ENCODE measurements around the gene KLHL29. TPM values are rescaled to one million over a fixed set of nuclear protein-coding genes. Genes with fewer than 3 reads are reported as not detected.

Gene KLHL29
- total and polyA plus RNA-seq, 2 donors (not counting 1 experiment from before 2014, with no cell fraction given), result 1.3 to 3.4 TPM

DNA sequence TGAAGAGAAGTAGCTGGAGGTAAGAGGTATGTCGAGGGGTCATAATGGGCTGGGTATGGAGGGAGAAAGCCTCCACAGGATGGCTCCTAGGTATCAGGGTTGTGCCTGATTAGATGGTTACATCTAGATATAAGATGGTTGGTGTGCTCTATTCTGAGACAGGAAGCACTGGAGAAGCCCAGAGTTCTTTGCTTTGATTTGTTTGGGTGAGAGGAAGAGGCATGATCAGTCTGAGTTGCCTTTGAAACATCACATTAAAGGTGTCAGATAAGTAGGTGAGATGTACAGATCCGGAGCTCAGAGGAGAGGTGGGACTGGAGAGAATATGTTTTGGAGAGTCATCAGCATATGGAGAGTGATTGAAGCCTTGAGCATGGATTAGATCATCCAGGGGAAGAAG, 74.1 kb downstream of the KLHL29 start:
- TF ChIP-seq, protein P1, sequence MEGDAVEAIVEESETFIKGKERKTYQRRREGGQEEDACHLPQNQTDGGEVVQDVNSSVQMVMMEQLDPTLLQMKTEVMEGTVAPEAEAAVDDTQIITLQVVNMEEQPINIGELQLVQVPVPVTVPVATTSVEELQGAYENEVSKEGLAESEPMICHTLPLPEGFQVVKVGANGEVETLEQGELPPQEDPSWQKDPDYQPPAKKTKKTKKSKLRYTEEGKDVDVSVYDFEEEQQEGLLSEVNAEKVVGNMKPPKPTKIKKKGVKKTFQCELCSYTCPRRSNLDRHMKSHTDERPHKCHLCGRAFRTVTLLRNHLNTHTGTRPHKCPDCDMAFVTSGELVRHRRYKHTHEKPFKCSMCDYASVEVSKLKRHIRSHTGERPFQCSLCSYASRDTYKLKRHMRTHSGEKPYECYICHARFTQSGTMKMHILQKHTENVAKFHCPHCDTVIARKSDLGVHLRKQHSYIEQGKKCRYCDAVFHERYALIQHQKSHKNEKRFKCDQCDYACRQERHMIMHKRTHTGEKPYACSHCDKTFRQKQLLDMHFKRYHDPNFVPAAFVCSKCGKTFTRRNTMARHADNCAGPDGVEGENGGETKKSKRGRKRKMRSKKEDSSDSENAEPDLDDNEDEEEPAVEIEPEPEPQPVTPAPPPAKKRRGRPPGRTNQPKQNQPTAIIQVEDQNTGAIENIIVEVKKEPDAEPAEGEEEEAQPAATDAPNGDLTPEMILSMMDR (IDR thresholded peaks at IDR 0.05), result no peak
- TF ChIP-seq EZH2 (IDR thresholded peaks at IDR 0.05; ENCODE audit: borderline replicate concordance, insufficient read depth, low read depth, low read length, poor library complexity, severe bottlenecking), result no peak
- H3K27ac ChIP-seq (ENCODE audit: low read length in 2 of 2), result no peak overlapping the region
- H4K20me1 ChIP-seq (ENCODE audit: control insufficient read depth, insufficient read depth, low read length, poor library complexity, severe bottlenecking), result no peaks in the 10 kb centered on the region
- peaks cover 0 to 4% of the 10 kb centered on the region in 2 donors for H3K4me1 ChIP-seq (ENCODE audit: control insufficient read depth in 2 of 2, insufficient read depth in 2 of 2, low read length in 2 of 2)
- H3K9ac ChIP-seq (ENCODE audit: low read length), result no peak overlapping the region
- H3K36me3 ChIP-seq (replicated peaks in 1 of 2; ENCODE audit: control extremely low read depth in 1 of 2, control insufficient read depth in 1 of 2, extremely low read depth in 1 of 2, insufficient read depth in 2 of 2, low read length in 1 of 2), result no peaks in the 10 kb centered on the region
- Mint-ChIP-seq H3K9me3 (ENCODE audit: insufficient read depth) (no peaks in the 10 kb centered on the region), H3K27me3 (peaks cover 4% of the 10 kb centered on the region), H3K27ac (no peak overlapping the region), H3K4me1 (peaks cover 3% of the 10 kb centered on the region), H3K4me3 (no peak overlapping the region)
- no peak for DNase-seq
- no peak for ATAC-seq (ENCODE audit: low read depth)
- ChIA-PET CTCF (interaction anchor here (0.8 kb wide), 1 partner anchor 9 kb away, joined by 3 read pairs; no protein-coding TSS in a partner anchor), POLR2A (no interaction called here)
- H3K4me3 ChIP-seq (ENCODE audit: control extremely low read depth in 1 of 5, extremely low read depth in 1 of 5, insufficient read depth in 1 of 5, low read depth in 2 of 5, low read length in 4 of 5), result no peak overlapping the region
- no peaks in the 10 kb centered on the region for H3K9me3 ChIP-seq (ENCODE audit: control extremely low read depth in 1 of 3, control insufficient read depth in 2 of 3, insufficient read depth in 1 of 3, low read length in 2 of 3)
- H3K79me2 ChIP-seq (ENCODE audit: control insufficient read depth, insufficient read depth, low read length), result no peaks in the 10 kb centered on the region
- H3K27me3 ChIP-seq (replicated peaks in 1 of 4; ENCODE audit: control extremely low read depth in 1 of 4, control insufficient read depth in 3 of 4, insufficient read depth in 4 of 4, low read length in 3 of 4), result peaks cover 0 to 4% (median 1%) of the 10 kb centered on the region in 4 experiments
- WGBS (ENCODE audit: insufficient coverage), result 88% methylated on average over 2 of the region's 2 CpGs
- intact Hi-C loops (cut with micrococcal nuclease), result no loop called here
- no peak overlapping the region for H2AFZ ChIP-seq (ENCODE audit: insufficient read depth, low read depth, low read length, poor library complexity, severe bottlenecking)
- H3K4me2 ChIP-seq (replicated peaks; ENCODE audit: low read depth, low read length, poor library complexity, severe bottlenecking), result no peak overlapping the region

DNA sequence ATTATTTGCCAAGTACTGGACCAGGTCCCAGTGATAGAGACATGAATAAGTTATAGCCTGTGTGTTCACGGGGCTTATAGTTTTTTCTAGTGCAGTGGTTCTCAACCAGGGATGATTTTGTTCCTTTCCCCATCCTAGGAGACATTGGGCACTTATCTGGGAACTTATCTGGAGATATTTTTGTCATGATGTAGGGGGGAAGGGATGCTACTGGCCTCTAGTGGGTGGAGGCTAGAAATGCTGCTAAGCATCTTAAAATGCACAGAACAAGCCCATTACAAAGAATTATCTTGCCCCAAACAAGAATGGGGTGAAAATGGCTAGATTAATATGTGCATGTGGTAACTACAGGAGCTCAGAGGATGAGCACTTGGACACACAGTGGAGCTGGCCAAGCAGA, 75.2 kb downstream of the KLHL29 start:
- DNase-seq, result no peak
- Histone ChIP-seq H2AFZ (ENCODE audit: insufficient read depth, low read depth, low read length, poor library complexity, severe bottlenecking) (no peak overlapping the region), H3K4me3 (ENCODE audit: control extremely low read depth in 1 of 5, extremely low read depth in 1 of 5, insufficient read depth in 1 of 5, low read depth in 2 of 5, low read length in 4 of 5) (no peak overlapping the region), H4K20me1 (ENCODE audit: control insufficient read depth, insufficient read depth, low read length, poor library complexity, severe bottlenecking) (no peaks in the 10 kb centered on the region), H3K9ac (ENCODE audit: low read length) (no peak overlapping the region), H3K27ac (ENCODE audit: low read length in 2 of 2) (no peak overlapping the region), H3K4me1 (ENCODE audit: control insufficient read depth in 2 of 2, insufficient read depth in 2 of 2, low read length in 2 of 2) (no peaks in the 10 kb centered on the region), H3K4me2 (replicated peaks; ENCODE audit: low read depth, low read length, poor library complexity, severe bottlenecking) (no peak overlapping the region), H3K27me3 (replicated peaks in 1 of 4; ENCODE audit: control extremely low read depth in 1 of 4, control insufficient read depth in 3 of 4, insufficient read depth in 4 of 4, low read length in 3 of 4) (peaks cover 0 to 4% (median under 1%) of the 10 kb centered on the region in 4 experiments), H3K9me3 (ENCODE audit: control extremely low read depth in 1 of 3, control insufficient read depth in 2 of 3, insufficient read depth in 1 of 3, low read length in 2 of 3) (no peaks in the 10 kb centered on the region), H3K36me3 (replicated peaks in 1 of 2; ENCODE audit: control extremely low read depth in 1 of 2, control insufficient read depth in 1 of 2, extremely low read depth in 1 of 2, insufficient read depth in 2 of 2, low read length in 1 of 2) (no peaks in the 10 kb centered on the region), H3K79me2 (ENCODE audit: control insufficient read depth, insufficient read depth, low read length) (no peaks in the 10 kb centered on the region)
- H3K4me1 Mint-ChIP-seq, result peaks cover 2% of the 10 kb centered on the region
- intact Hi-C loops (cut with micrococcal nuclease), result no loop called here
- TF ChIP-seq, protein P1 (IDR thresholded peaks at IDR 0.05), result peak; percentile 34
- TF ChIP-seq EZH2 (IDR thresholded peaks at IDR 0.05; ENCODE audit: borderline replicate concordance, insufficient read depth, low read depth, low read length, poor library complexity, severe bottlenecking), result no peak
- WGBS (ENCODE audit: insufficient coverage), result no CpG with 5 or more reads among the region's 1 CpG
- peaks cover 3% of the 10 kb centered on the region for H3K27me3 Mint-ChIP-seq
- no peak overlapping the region for H3K27ac Mint-ChIP-seq
- ChIA-PET CTCF (interaction anchor here (0.8 kb wide), 1 partner anchor 179 kb away, joined by 3 read pairs; no protein-coding TSS in a partner anchor), POLR2A (no interaction called here)
- H3K9me3 Mint-ChIP-seq (ENCODE audit: insufficient read depth), result no peaks in the 10 kb centered on the region
- H3K4me3 Mint-ChIP-seq, result no peak overlapping the region
- ATAC-seq (ENCODE audit: low read depth), result no peak

Measured in B cell (primary cell).